ENCODE data around the gene ARNT2. TPM values are rescaled to one million over a fixed set of nuclear protein-coding genes. Genes with fewer than 3 reads are reported as not detected.

ARNT2 gene
- total RNA-seq, 1 experiment from 2014 or later, result 3.6 TPM

DNA sequence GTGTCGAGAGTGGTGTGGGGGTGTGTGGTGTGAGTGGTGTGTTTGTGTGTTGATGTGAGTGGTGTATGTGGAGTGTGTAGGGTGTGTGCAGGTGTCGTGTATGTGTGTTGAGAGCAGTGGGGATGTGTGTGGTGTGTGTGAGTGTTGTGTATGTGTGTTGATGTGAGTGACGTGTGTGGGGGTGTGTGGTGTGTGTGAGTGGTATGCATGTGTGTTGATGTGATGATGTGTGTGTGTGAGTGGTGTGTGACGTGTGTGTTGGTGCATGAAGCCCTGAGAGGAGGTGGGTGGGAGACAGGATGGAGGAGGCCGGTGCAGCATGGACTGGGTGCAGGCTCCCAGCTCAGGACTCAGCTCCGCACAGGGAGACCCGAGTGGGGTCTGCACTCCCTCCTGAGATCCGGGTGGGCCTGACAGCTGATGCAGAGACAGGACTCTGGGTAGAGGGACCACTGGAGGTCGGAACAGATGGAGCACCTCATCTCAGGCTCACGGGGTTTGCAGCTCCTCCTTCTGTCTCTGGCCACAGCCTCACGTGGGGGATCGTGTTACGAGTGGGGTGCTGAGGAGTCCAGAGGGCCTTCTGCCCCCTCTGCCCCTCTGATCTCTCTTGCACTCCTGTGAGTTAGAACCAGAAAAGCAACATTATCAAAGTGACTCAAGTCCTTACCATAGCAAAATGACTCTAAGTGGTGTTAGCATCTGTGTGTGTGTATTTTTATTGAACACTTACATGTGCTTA is 41.3 kb downstream of the ARNT2 start:
- Mint-ChIP-seq H3K36me3 (ENCODE audit: insufficient read depth, unreplicated experiment) (no peaks in the 10 kb centered on the region), H3K4me3 (ENCODE audit: low read depth, unreplicated experiment) (no peak overlapping the region), H3K27me3 (ENCODE audit: unreplicated experiment) (no peaks in the 10 kb centered on the region), H3K4me1 (ENCODE audit: low read depth, unreplicated experiment) (no peaks in the 10 kb centered on the region), H3K27ac (ENCODE audit: unreplicated experiment) (no peak overlapping the region), H3K9me3 (ENCODE audit: low read depth, unreplicated experiment) (no peaks in the 10 kb centered on the region)
- DNase-seq, result no peak
- intact Hi-C loops (cut with micrococcal nuclease; ENCODE audit: unreplicated experiment), result no loop called here
- CTCF ChIA-PET, result no interaction called here
- no TSS peak for BruUV-seq (replicated peaks)
- TF ChIP-seq, protein P1, sequence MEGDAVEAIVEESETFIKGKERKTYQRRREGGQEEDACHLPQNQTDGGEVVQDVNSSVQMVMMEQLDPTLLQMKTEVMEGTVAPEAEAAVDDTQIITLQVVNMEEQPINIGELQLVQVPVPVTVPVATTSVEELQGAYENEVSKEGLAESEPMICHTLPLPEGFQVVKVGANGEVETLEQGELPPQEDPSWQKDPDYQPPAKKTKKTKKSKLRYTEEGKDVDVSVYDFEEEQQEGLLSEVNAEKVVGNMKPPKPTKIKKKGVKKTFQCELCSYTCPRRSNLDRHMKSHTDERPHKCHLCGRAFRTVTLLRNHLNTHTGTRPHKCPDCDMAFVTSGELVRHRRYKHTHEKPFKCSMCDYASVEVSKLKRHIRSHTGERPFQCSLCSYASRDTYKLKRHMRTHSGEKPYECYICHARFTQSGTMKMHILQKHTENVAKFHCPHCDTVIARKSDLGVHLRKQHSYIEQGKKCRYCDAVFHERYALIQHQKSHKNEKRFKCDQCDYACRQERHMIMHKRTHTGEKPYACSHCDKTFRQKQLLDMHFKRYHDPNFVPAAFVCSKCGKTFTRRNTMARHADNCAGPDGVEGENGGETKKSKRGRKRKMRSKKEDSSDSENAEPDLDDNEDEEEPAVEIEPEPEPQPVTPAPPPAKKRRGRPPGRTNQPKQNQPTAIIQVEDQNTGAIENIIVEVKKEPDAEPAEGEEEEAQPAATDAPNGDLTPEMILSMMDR (IDR thresholded peaks at IDR 0.05; ENCODE audit: unreplicated experiment), result no peak

DNA sequence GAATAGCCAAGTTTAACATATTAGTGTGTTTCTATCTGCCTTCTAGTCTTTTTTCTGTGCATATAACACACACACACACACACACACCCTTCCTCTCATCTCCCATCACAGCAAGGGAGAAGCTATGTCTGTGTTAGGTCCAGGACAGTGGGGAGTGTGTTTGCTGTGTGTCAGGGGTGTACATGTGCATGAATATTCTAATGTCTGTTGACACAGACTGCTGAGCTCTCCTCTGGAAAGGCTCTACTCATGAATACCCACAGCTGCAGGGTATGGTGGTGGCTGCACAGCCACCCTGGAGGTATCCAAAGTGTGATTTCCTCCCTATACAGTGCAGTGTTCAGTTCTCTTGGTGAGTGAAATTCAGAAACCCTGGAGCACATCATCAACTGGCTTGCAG is 42.9 kb downstream of the ARNT2 start:
- no TSS peak for BruUV-seq (replicated peaks)
- Mint-ChIP-seq H3K27me3 (ENCODE audit: unreplicated experiment) (no peaks in the 10 kb centered on the region), H3K4me1 (ENCODE audit: low read depth, unreplicated experiment) (no peaks in the 10 kb centered on the region), H3K4me3 (ENCODE audit: low read depth, unreplicated experiment) (no peak overlapping the region), H3K27ac (ENCODE audit: unreplicated experiment) (no peak overlapping the region), H3K9me3 (ENCODE audit: low read depth, unreplicated experiment) (no peaks in the 10 kb centered on the region), H3K36me3 (ENCODE audit: insufficient read depth, unreplicated experiment) (no peaks in the 10 kb centered on the region)
- CTCF ChIA-PET, result interaction anchor here (0.7 kb wide), 1 partner anchor 420 kb away, joined by 3 read pairs; no protein-coding TSS in a partner anchor
- no peak for DNase-seq
- intact Hi-C loops (cut with micrococcal nuclease; ENCODE audit: unreplicated experiment), result no loop called here
- TF ChIP-seq, protein P1 (IDR thresholded peaks at IDR 0.05; ENCODE audit: unreplicated experiment), result no peak

DNA sequence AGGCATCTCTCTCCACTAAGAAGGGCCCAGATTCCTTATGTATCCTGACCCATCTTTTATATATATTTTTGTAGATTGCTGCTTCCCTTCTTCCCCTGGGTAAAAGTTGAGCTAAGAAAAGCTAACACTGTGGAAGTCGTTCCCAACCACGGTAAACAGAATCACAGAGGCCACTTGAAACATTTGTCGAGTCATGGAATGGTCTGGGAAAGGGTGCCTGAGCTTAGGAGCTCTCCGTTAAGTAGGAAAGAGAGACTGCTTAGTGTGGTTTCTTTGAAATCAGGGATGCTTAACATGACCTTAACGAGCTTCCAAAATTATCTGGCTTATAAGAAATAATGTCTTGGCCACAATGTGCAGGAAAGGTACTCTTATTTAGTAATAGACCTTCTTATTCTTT is 45.6 kb downstream of the ARNT2 start:
- no peak overlapping the region for H3K27ac Mint-ChIP-seq (ENCODE audit: unreplicated experiment)
- no peaks in the 10 kb centered on the region for H3K9me3 Mint-ChIP-seq (ENCODE audit: low read depth, unreplicated experiment)
- no TSS peak for BruUV-seq (replicated peaks)
- CTCF ChIA-PET, result interaction anchor here (1.6 kb wide), 1 partner anchor 13 kb away, joined by 4 read pairs; no protein-coding TSS in a partner anchor
- TF ChIP-seq, protein P1 (IDR thresholded peaks at IDR 0.05; ENCODE audit: unreplicated experiment), result no peak
- no peak for DNase-seq
- intact Hi-C loops (cut with micrococcal nuclease; ENCODE audit: unreplicated experiment), result no loop called here
- H3K4me3 Mint-ChIP-seq (ENCODE audit: low read depth, unreplicated experiment), result no peak overlapping the region
- no peaks in the 10 kb centered on the region for H3K36me3 Mint-ChIP-seq (ENCODE audit: insufficient read depth, unreplicated experiment)
- H3K27me3 Mint-ChIP-seq (ENCODE audit: unreplicated experiment), result no peaks in the 10 kb centered on the region
- no peaks in the 10 kb centered on the region for H3K4me1 Mint-ChIP-seq (ENCODE audit: low read depth, unreplicated experiment)

DNA sequence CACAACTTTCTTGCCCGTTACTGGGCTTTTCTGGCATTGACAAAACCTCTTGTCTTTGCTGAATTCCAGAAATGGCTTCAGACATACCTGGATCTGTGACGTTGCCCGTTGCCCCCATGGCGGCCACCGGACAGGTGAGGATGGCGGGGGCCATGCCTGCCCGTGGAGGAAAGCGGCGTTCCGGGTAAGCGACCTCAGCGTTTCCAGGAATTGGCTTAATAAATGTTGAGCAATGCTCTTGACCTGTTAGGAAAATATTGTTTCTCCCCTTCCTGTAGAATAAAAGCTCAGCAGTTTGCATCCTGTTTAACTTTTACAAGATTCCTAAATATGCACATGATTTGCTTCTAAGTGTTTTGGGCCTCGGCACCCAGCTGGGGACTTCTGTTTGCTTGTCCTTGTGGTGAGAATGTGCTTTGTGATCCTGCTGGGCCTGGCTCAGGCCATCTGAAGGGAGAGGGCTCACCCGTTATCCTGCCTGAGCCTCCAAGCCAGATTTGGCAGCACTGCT is 46.7 kb downstream of the ARNT2 start:
- H3K4me1 Mint-ChIP-seq (ENCODE audit: low read depth, unreplicated experiment), result peaks cover 8% of the 10 kb centered on the region
- H3K36me3 Mint-ChIP-seq (ENCODE audit: insufficient read depth, unreplicated experiment), result no peaks in the 10 kb centered on the region
- H3K4me3 Mint-ChIP-seq (ENCODE audit: low read depth, unreplicated experiment), result no peak overlapping the region
- H3K27ac Mint-ChIP-seq (ENCODE audit: unreplicated experiment), result no peak overlapping the region
- TF ChIP-seq, protein P1 (IDR thresholded peaks at IDR 0.05; ENCODE audit: unreplicated experiment), result no peak
- CTCF ChIA-PET, result no interaction called here
- DNase-seq, result no peak
- intact Hi-C loops (cut with micrococcal nuclease; ENCODE audit: unreplicated experiment), result no loop called here
- no TSS peak for BruUV-seq (replicated peaks)
- no peaks in the 10 kb centered on the region for H3K27me3 Mint-ChIP-seq (ENCODE audit: unreplicated experiment)
- H3K9me3 Mint-ChIP-seq (ENCODE audit: low read depth, unreplicated experiment), result no peaks in the 10 kb centered on the region

Data from Calu3 (cell line).